IMR-90 (cell line): ENCODE results near the gene GSG1. TPM values are rescaled to one million over a fixed set of nuclear protein-coding genes. Genes with fewer than 3 reads are reported as not detected.

ENCODE experiments used
- ATAC-seq: fragments of 200-7000 bp; cut with Tn5 transposase; 2 replicates; pipeline ENCODE4 v1.9.1; 2020; ENCODE audit warnings: low read depth, mild to moderate bottlenecking, moderate library complexity
- BruUV-seq: library from RNA; stranded (reverse); fragments of 400-500 nt; replicated peaks from 2 replicates; lab custom pipeline; 2021; lab: Mats Ljungman, UMichigan
- CTCF ChIA-PET: fragments of 300-600 bp; formaldehyde crosslinking; extraction: SDS; loops from one replicate; lab custom pipeline; 2021; ENCODE audit warnings: antibody characterized with exemption; lab: Yijun Ruan, JAX
- POLR2A ChIA-PET: fragments of 300-600 bp; sonication (Branson Sonifier 250); formaldehyde crosslinking; loops from one replicate; lab custom pipeline; 2022; ENCODE audit warnings: antibody characterized with exemption; ENCODE audit not compliant: unreplicated experiment; lab: Charles Lee
- DNase-seq: peaks from one replicate; pipeline ENCODE4 v3.0.0; 2013
- H2AFZ ChIP-seq: replicated peaks from 2 replicates; pipeline ENCODE3; 2013; ENCODE audit warnings: low read length, mild to moderate bottlenecking; ENCODE audit not compliant: poor library complexity
- H2AK5ac ChIP-seq: 2 replicates; pipeline ENCODE4 v1.6.1; 2013; ENCODE audit warnings: low read depth, low read length, inconsistent platforms
- H2AK9ac ChIP-seq: replicated peaks from 2 replicates; pipeline ENCODE3; 2013; ENCODE audit warnings: mild to moderate bottlenecking, low read depth, low read length, moderate library complexity; ENCODE audit not compliant: poor library complexity
- H2BK120ac ChIP-seq: 2 replicates; pipeline ENCODE4 v1.6.1; 2013; ENCODE audit warnings: low read depth, low read length, inconsistent platforms
- H2BK15ac ChIP-seq: 3 replicates; pipeline ENCODE4 v1.6.1; 2013; ENCODE audit warnings: low read depth, low read length, inconsistent platforms
- H2BK20ac ChIP-seq: 2 replicates; pipeline ENCODE4 v1.6.1; 2013; ENCODE audit warnings: low read depth, mild to moderate bottlenecking, inconsistent platforms, low read length, moderate library complexity
- H2BK5ac ChIP-seq: 2 replicates; pipeline ENCODE4 v1.6.1; 2013; ENCODE audit warnings: mild to moderate bottlenecking, low read depth, low read length, inconsistent platforms; ENCODE audit not compliant: poor library complexity, severe bottlenecking
- H3K14ac ChIP-seq: replicated peaks from 2 replicates; pipeline ENCODE4 v1.6.1; 2013; ENCODE audit warnings: low read depth, low read length, inconsistent platforms
- H3K18ac ChIP-seq: 2 replicates; pipeline ENCODE4 v1.6.1; 2013; ENCODE audit warnings: low read depth, low read length, control low read depth
- H3K23ac ChIP-seq: 2 replicates; pipeline ENCODE4 v1.6.1; 2013; ENCODE audit warnings: low read depth, low read length, inconsistent platforms
- H3K27ac ChIP-seq: 2 replicates; pipeline ENCODE4 v1.5.1; 2013; ENCODE audit warnings: mild to moderate bottlenecking, control low read depth, low read length; ENCODE audit not compliant: insufficient read depth
- H3K27me3 ChIP-seq: 2 replicates; pipeline ENCODE4 v1.6.1; 2013; ENCODE audit warnings: low read length; ENCODE audit not compliant: control insufficient read depth, insufficient read depth
- H3K36me3 ChIP-seq: 2 replicates; pipeline ENCODE4 v1.6.1; 2013; ENCODE audit warnings: low read length, mixed read lengths; ENCODE audit not compliant: control insufficient read depth, insufficient read depth
- H3K4ac ChIP-seq: 2 replicates; pipeline ENCODE4 v1.6.1; 2013; ENCODE audit warnings: low read depth, low read length, inconsistent platforms
- H3K4me1 ChIP-seq: 2 replicates; pipeline ENCODE4 v1.6.1; 2013; ENCODE audit warnings: low read length, mixed read lengths; ENCODE audit not compliant: control insufficient read depth, insufficient read depth
- H3K4me2 ChIP-seq: 2 replicates; pipeline ENCODE4 v1.6.1; 2013; ENCODE audit warnings: low read depth, mild to moderate bottlenecking, control low read depth, low read length, moderate library complexity
- H3K4me3 ChIP-seq: 2 replicates; pipeline ENCODE4 v1.5.1; 2013; ENCODE audit warnings: low read depth, mild to moderate bottlenecking, control low read depth, low read length, moderate library complexity; ENCODE audit not compliant: insufficient read depth
- H3K56ac ChIP-seq: 2 replicates; pipeline ENCODE4 v1.6.1; 2013; ENCODE audit warnings: low read length, inconsistent platforms; ENCODE audit not compliant: insufficient read depth; ENCODE audit errors: extremely low read depth
- H3K79me1 ChIP-seq, 2 experiments: 2 replicates each; pipeline ENCODE4 v1.6.1; 2013; ENCODE audit warnings: low read length in 2 of 2, inconsistent platforms in 1 of 2, low read depth in 1 of 2
- H3K9ac ChIP-seq: 2 replicates; pipeline ENCODE4 v1.6.1; 2013; ENCODE audit warnings: low read depth, low read length, control low read depth
- H3K9me1 ChIP-seq: 2 replicates; pipeline ENCODE4 v1.6.1; 2013; ENCODE audit warnings: low read length, inconsistent platforms; ENCODE audit not compliant: insufficient read depth
- H3K9me3 ChIP-seq: 2 replicates; pipeline ENCODE4 v1.6.1; 2013; ENCODE audit warnings: low read length; ENCODE audit not compliant: control insufficient read depth, insufficient read depth
- H4K20me1 ChIP-seq: 2 replicates; pipeline ENCODE4 v1.6.1; 2013; ENCODE audit warnings: low read length, inconsistent platforms; ENCODE audit not compliant: insufficient read depth
- H4K5ac ChIP-seq: 2 replicates; pipeline ENCODE4 v1.6.1; 2013; ENCODE audit warnings: mild to moderate bottlenecking, low read depth, low read length, control low read depth
- H4K8ac ChIP-seq, 2 experiments: 2 replicates each; pipeline ENCODE4 v1.6.1; 2013; ENCODE audit warnings: low read depth in 2 of 2, low read length in 2 of 2, control low read depth in 1 of 2, inconsistent platforms in 1 of 2
- H4K91ac ChIP-seq: 2 replicates; pipeline ENCODE4 v1.6.1; 2013; ENCODE audit warnings: low read depth, low read length, inconsistent platforms; ENCODE audit not compliant: insufficient read depth
- BHLHE40 ChIP-seq: fragments of 150-350 bp; IDR thresholded peaks from 2 replicates; pipeline ENCODE4 v1.6.1; 2016; ENCODE audit warnings: mild to moderate bottlenecking, low read depth, low read length
- CEBPB ChIP-seq: IDR thresholded peaks from 2 replicates; pipeline ENCODE4 v1.6.1; 2012; ENCODE audit warnings: low read depth, low read length, improper control_type of control experiment
- CHD1 ChIP-seq: IDR thresholded peaks from 2 replicates; pipeline ENCODE4 v1.6.1; 2012; ENCODE audit warnings: low read depth, low read length, improper control_type of control experiment
- ELK1 ChIP-seq: fragments of 150-350 bp; IDR thresholded peaks from 2 replicates; pipeline ENCODE4 v1.6.1; 2016; ENCODE audit warnings: low read depth, mild to moderate bottlenecking, low read length, moderate library complexity, borderline replicate concordance
- FOS ChIP-seq: fragments of 150-350 bp; IDR thresholded peaks from 2 replicates; pipeline ENCODE4 v1.6.1; 2016; ENCODE audit warnings: low read depth, low read length
- MAFK ChIP-seq: IDR thresholded peaks from 2 replicates; pipeline ENCODE4 v1.6.1; 2012; ENCODE audit warnings: low read depth, low read length, improper control_type of control experiment
- MAZ ChIP-seq: IDR thresholded peaks from 2 replicates; pipeline ENCODE4 v1.6.1; 2012; ENCODE audit warnings: low read depth, mild to moderate bottlenecking, low read length, improper control_type of control experiment, moderate library complexity, borderline replicate concordance
- MXI1 ChIP-seq: IDR thresholded peaks from 2 replicates; pipeline ENCODE4 v1.6.1; 2012; ENCODE audit warnings: low read depth, mild to moderate bottlenecking, low read length, moderate library complexity, borderline replicate concordance
- NFE2L2 ChIP-seq: fragments of 150-350 bp; IDR thresholded peaks from 2 replicates; pipeline ENCODE4 v1.6.1; 2016; ENCODE audit warnings: low read depth, mild to moderate bottlenecking, low read length
- POLR2A ChIP-seq: IDR thresholded peaks from 2 replicates; pipeline ENCODE4 v1.6.1; 2012; ENCODE audit warnings: mild to moderate bottlenecking, low read depth, low read length
- RAD21 ChIP-seq: IDR thresholded peaks from 2 replicates; pipeline ENCODE4 v1.6.1; 2012; ENCODE audit warnings: low read length, improper control_type of control experiment
- RCOR1 ChIP-seq: IDR thresholded peaks from 2 replicates; pipeline ENCODE4 v1.6.1; 2012; ENCODE audit warnings: mild to moderate bottlenecking, low read length, improper control_type of control experiment; ENCODE audit not compliant: insufficient replicate concordance
- RFX5 ChIP-seq: IDR thresholded peaks from 2 replicates; pipeline ENCODE4 v1.8.0; 2012; ENCODE audit warnings: low read depth, mild to moderate bottlenecking, low read length, moderate library complexity
- SMC3 ChIP-seq: fragments of 150-350 bp; IDR thresholded peaks from 2 replicates; pipeline ENCODE4 v1.6.1; 2016; ENCODE audit warnings: low read depth, mild to moderate bottlenecking, antibody characterized with exemption, low read length, moderate library complexity
- USF2 ChIP-seq: fragments of 150-350 bp; IDR thresholded peaks from 2 replicates; pipeline ENCODE4 v1.6.1; 2017; ENCODE audit warnings: mild to moderate bottlenecking, antibody characterized with exemption, low read length, low read depth
- WGBS, 2 experiments: methylation state at CpG; one replicate each; pipeline versions ENCODE4 v1.1.5 to v1.1.7; 2013; ENCODE audit warnings: missing lambda C conversion rate in 2 of 2; ENCODE audit not compliant: insufficient read length in 1 of 2; ENCODE audit errors: extremely low coverage in 2 of 2; 5-methylcytosine and 5-hydroxymethylcytosine counted together
- dilution Hi-C: fragments of 300-500 bp; cut with HindIII; formaldehyde crosslinking; loops from one replicate; pipeline ENCODE4 v1.14.3; 2018; ENCODE audit warnings: low sequenced_read_pairs; ENCODE audit not compliant: unreplicated experiment
- in situ Hi-C: fragments of 300-500 bp; cut with MboI; formaldehyde crosslinking; loops from 3 replicates; pipeline ENCODE4 v1.14.3; 2019; ENCODE audit warnings: low sequenced_read_pairs, inconsistent platforms, mixed read lengths
- intact Hi-C: fragments of 100-400 bp; cut with micrococcal nuclease; formaldehyde crosslinking; loops from 2 replicates; pipeline ENCODE4 v1.10.0; 2022
- polyA plus RNA-seq, 3 experiments: library from polyadenylated mRNA; depleted of rRNA; stranded (reverse); fragments of >200 nt; gene quantifications; 2 replicates each; pipeline ENCODE4 v1.2.3, GENCODE V29; 2012; ENCODE audit warnings: low replicate concordance in 1 of 3
- total RNA-seq: library from RNA; depleted of rRNA; stranded (reverse); fragments of >200 nt; gene quantifications from 2 replicates; pipeline ENCODE4 v1.2.3, GENCODE V29; 2012
- TF ChIP-seq, protein P1 (sequence below): conservative IDR thresholded peaks from 2 replicates; pipeline ENCODE4 v1.5.1; 2012; ENCODE audit warnings: mild to moderate bottlenecking, low read depth, low read length, improper control_type of control experiment

GSG1 gene
- total and polyA plus RNA-seq, 2 of the 4 experiments (the other 2 are of a cell fraction) = 1.8 to 2.9 TPM

GRCh38 chr12:13090054-13090453 is 13.4 kb downstream of the GSG1 start:
- Histone ChIP-seq H3K4me1 (peaks cover 10% of the 10 kb centered on the region), H4K5ac (no peak overlapping the region), H2BK5ac (no peak overlapping the region), H3K27me3 (no peaks in the 10 kb centered on the region), H2BK15ac (no peak overlapping the region), H3K9ac (no peak overlapping the region), H3K18ac (no peak overlapping the region), H4K8ac (no peak overlapping the region), H2AFZ (no peak overlapping the region), H3K9me1 (peaks cover 9% of the 10 kb centered on the region), H3K14ac (no peak overlapping the region), H2AK9ac (no peak overlapping the region), H3K4ac (no peak overlapping the region), H2BK120ac (no peak overlapping the region), H3K56ac (no peak overlapping the region), H4K91ac (no peak overlapping the region), H3K4me3 (no peak overlapping the region), H4K20me1 (no peaks in the 10 kb centered on the region), H3K23ac (no peak overlapping the region), H3K4me2 (no peak overlapping the region), H3K9me3 (no peaks in the 10 kb centered on the region), H3K36me3 (peaks cover under 1% of the 10 kb centered on the region; the same call in 1 of the 2 replicates), H3K79me1 (peaks cover 0 to 8% of the 10 kb centered on the region in 2 experiments; a peak in 1 of 4 replicates), H3K27ac (no peak overlapping the region), H2AK5ac (no peak overlapping the region), H2BK20ac (no peak overlapping the region)
- TF ChIP-seq RAD21 (no peak), FOS (no peak), SMC3 (no peak), MAFK (no peak), POLR2A (no peak), MAZ (no peak), USF2 (no peak), MXI1 (no peak), BHLHE40 (no peak), RCOR1 (no peak), NFE2L2 (no peak), CEBPB (no peak), ELK1 (no peak), CHD1 (no peak), RFX5 (no peak)
- TF ChIP-seq, protein P1, sequence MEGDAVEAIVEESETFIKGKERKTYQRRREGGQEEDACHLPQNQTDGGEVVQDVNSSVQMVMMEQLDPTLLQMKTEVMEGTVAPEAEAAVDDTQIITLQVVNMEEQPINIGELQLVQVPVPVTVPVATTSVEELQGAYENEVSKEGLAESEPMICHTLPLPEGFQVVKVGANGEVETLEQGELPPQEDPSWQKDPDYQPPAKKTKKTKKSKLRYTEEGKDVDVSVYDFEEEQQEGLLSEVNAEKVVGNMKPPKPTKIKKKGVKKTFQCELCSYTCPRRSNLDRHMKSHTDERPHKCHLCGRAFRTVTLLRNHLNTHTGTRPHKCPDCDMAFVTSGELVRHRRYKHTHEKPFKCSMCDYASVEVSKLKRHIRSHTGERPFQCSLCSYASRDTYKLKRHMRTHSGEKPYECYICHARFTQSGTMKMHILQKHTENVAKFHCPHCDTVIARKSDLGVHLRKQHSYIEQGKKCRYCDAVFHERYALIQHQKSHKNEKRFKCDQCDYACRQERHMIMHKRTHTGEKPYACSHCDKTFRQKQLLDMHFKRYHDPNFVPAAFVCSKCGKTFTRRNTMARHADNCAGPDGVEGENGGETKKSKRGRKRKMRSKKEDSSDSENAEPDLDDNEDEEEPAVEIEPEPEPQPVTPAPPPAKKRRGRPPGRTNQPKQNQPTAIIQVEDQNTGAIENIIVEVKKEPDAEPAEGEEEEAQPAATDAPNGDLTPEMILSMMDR = no peak
- dilution Hi-C loops = no loop called here
- no TSS peak for BruUV-seq
- no peak for ATAC-seq
- no peak for DNase-seq
- CTCF ChIA-PET = interaction anchor here (1.4 kb wide), 1 partner anchor 66 kb away, joined by 4 read pairs; no protein-coding TSS in a partner anchor
- WGBS, 2 experiments = 100% methylated on average over 1 of the region's 4 CpGs; no CpG with 5 or more reads in 1 of the 2 experiments
- in situ Hi-C loops = loop anchor here (10.0 kb wide), 1 partner anchor 175 kb away; no protein-coding TSS in a partner anchor
- intact Hi-C loops = loop anchor here (5.0 kb wide), 1 partner anchor 48 kb away; the partner anchor contains the start of gene FAM234B
- POLR2A ChIA-PET = no interaction called here
